AML-193 (cell line): ENCODE measurements around the gene CGA.
A peak's percentile ranks its signal among the peaks of the same experiment; 100 is the strongest.

Experiments
- DNase-seq, 2 experiments: peaks; one replicate each; lab custom pipeline; 2025; lab: John Stamatoyannopoulos, UW

The CGA gene

DNA sequence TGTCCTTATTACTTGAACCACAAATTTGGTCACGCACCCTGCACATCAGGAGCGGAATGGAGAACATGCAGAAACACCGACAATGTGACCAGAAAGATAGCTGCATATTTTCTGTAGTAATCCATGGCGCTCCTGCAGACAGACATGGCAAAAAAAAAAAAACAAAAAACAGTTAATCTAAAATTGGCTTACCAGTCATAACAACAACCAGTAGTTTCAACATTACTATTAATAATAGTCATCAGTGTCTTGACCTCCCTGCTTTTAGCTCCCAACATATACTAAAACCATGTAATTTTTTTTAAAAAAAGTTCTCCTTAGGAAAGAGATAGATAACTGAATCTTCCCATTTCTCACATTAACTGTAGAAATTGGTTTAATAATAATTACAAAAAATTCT, 6.8 kb downstream of the CGA start:
- DNase-seq = no peak

GRCh38 chr6:87082160-87082721, 12.7 kb downstream of the CGA start:
- no peak for DNase-seq

- peak; percentile 68 to 76 for DNase-seq
Measured at GRCh38 chr6:87078983-87079616, 15.8 kb downstream of the CGA start.

DNA sequence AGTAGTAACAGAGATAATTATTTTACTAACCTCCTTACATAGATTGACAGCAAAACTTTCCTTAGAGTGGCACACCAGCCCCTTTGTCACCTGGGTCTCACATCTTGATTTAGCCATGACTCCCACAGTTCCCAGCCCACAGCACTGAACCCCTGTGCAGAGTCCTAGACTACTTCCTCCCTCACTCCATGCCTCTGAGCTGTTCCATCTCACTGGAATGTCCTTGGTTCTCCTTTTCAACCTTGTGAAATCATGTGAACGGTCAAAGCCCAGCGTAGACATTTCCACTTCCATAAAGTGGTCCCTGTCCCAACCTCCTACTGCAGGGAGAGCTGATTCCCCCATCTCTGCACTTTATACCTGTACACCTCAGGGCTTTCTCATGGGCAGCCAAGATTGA, 19.7 kb downstream of the CGA start:
- no peak for DNase-seq

- DNase-seq = no peak
Measured at GRCh38 chr6:87074101-87074621, 20.7 kb downstream of the CGA start.

DNA sequence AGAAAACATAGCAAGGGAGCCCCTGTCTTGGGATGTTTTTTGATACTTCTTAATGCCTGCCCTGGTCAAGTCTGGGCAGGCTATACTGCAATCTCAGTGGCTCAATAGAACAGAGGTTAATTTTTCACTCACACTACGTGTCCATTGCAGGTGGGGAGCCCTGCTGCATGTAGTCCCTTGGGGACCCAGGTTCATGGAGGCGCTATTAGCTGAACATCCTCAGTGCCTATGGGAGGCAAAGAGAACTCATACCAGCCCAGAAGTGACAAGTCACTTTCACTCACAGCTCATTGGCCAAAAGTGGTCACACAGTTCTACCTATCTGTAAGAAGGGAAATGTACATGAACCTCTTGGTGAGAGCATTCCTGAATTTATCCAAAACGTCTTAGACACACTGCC, 23.2 kb downstream of the CGA start:
- DNase-seq = no peak

DNA sequence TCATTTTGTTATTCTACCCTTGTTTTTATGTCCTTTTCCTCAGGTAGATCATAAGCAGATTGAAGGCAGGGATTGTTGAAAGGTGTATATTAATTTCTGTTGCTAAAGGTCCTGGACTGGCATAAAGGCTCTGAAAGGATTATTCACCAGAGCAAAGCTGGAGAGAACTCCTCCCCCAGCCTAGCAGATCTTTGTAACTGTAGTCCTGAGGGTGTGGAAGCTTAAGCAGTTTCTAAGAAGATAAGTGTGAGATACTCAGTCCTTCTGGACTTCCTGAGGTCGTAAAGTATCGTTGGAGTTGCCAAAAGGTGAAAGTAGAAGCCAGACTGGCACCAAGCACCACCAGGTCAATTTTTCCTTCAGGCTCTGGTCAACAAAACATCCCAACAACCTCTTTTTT, 24.2 kb downstream of the CGA start:
- DNase-seq = no peak

DNA sequence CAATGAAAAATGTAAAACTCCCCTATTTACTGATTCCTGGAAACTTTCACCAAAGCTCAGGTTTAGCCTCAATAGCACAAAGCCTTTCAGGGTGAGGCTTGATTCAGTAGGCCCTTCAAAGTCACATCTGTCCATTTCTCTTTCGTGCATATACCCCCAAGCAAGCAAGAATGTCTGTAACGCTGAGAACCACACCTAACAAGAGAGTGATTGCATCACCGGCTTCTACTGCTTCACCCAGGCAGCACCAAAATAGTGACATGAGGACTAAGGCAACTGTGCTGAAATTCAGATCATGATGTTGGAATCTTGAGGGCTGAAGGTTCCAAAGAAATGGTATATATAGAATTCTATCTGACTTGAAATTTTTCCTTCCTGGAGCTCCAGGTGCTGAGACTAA, 26.1 kb downstream of the CGA start:
- DNase-seq = no peak

- DNase-seq = peak; percentile 49 to 56
Measured at GRCh38 chr6:87066449-87067333, 28.2 kb downstream of the CGA start.

DNA sequence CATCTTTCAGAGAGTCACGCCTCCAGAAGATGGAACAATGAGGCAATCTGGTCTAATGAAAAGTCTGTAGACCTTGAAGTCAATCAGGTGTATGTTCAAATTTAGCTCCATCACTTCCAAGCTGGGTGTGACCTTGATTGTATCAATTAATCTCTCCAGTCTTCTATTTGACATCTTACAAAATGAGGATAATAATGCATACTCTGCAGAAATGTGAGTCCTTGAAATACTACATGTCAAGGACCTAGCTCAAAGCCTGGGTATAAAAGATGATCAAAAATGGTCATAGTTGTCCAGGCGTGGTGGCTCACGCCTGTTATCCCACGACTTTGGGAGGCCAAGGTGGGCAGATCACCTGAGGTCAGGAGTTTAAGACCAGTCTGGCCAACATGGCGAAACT, 29.8 kb downstream of the CGA start:
- no peak for DNase-seq

DNA sequence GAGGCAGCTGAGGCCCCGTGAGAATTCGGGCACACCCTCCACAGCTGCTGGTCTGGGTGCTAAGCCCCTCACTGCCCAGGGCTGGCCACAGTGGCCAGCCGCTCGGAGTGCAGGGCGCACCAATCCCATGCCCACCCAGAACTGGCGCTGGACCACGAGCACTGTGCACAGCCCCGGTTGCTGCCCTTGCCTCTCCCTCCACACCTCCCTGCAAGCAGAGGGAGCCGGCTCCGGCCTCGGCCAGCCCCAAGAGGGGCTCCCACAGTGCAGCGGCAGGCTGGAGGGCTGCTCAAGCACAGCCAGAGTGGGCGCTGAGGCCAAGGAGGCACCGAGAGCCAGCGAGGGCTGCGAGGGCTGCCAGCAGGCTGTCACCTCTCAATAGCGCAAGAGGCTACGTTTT, 35.0 kb downstream of the CGA start:
- DNase-seq = no peak

- no peak for DNase-seq
Measured at GRCh38 chr6:87054143-87054833, 40.6 kb downstream of the CGA start.

GRCh38 chr6:87053312-87053711, 41.6 kb downstream of the CGA start:
- DNase-seq = no peak

DNA sequence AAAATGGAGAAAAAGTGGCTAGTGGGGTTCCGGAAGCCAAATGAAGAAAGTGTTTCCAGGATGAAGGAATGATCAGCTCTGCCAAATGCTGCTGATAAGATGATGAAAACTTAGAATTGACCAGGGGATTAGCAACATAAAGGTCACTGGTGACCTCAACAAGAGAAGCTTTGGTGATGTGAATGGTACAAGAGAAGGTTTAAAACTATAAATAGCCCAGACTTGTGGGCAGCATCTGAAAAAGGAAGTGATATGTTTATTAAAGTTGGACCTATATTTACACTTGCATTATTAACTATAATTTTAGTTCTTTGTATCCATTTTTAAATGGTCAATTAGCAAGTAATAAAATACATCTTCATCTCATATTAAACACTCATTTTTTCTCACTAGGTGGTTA, 45.1 kb downstream of the CGA start:
- no peak for DNase-seq

GRCh38 chr6:87045521-87046075, 49.3 kb downstream of the CGA start:
- DNase-seq = no peak

- DNase-seq = no peak
Measured at GRCh38 chr6:87040729-87041128, 54.2 kb downstream of the CGA start.
